HepG2 (cell line): Measurements from ENCODE around the gene RBL1. TPM values are rescaled to one million over a fixed set of nuclear protein-coding genes. Genes with fewer than 3 reads are reported as not detected.

Experiments used
- AGO2 ChIP-seq: fragments of 200-400 bp; formaldehyde crosslinking; optimal IDR thresholded peaks from 2 replicates; pipeline ENCODE3; 2017; ENCODE audit warnings: mild to moderate bottlenecking, low read depth, low read length, moderate library complexity
- E2F1 ChIP-seq: sonication (generic); formaldehyde crosslinking; IDR thresholded peaks from 2 replicates; pipeline ENCODE4 v1.5.0; 2020; ENCODE audit warnings: missing genetic modification reagents
- EEA1 ChIP-seq: sonication (generic); formaldehyde crosslinking; IDR thresholded peaks from 2 replicates; pipeline ENCODE4 v1.5.1; 2020; ENCODE audit warnings: mild to moderate bottlenecking, missing genetic modification reagents, borderline replicate concordance
- GABPA ChIP-seq, 2 experiments: IDR thresholded peaks; 2 replicates each; pipeline ENCODE4 v1.6.1; 2011 to 2016; ENCODE audit warnings: low read depth in 2 of 2, low read length in 1 of 2, missing biosample characterization in 1 of 2, missing genetic modification characterization in 1 of 2
- HIC2 ChIP-seq: sonication (generic); formaldehyde crosslinking; IDR thresholded peaks from 2 replicates; pipeline ENCODE4 v1.9.0; 2022; ENCODE audit warnings: low read depth, missing genetic modification reagents
- HMG20A ChIP-seq: IDR thresholded peaks from 2 replicates; pipeline ENCODE4 v1.6.1; 2016; ENCODE audit warnings: borderline replicate concordance
- MTF1 ChIP-seq: sonication (generic); formaldehyde crosslinking; IDR thresholded peaks from 2 replicates; pipeline ENCODE4 v1.5.0; 2020; ENCODE audit warnings: missing genetic modification reagents
- MYC ChIP-seq: sonication (generic); formaldehyde crosslinking; IDR thresholded peaks from 2 replicates; pipeline ENCODE4 v1.9.0; 2021; ENCODE audit warnings: missing genetic modification reagents, borderline replicate concordance
- MYNN ChIP-seq: sonication (generic); formaldehyde crosslinking; IDR thresholded peaks from 2 replicates; pipeline ENCODE4 v1.4.0; 2020; ENCODE audit warnings: mild to moderate bottlenecking, low read depth, missing genetic modification reagents
- PHF21A ChIP-seq: sonication (generic); formaldehyde crosslinking; IDR thresholded peaks from 2 replicates; pipeline ENCODE4 v1.5.0; 2020; ENCODE audit warnings: mild to moderate bottlenecking, missing genetic modification reagents
- RARG ChIP-seq: sonication (generic); formaldehyde crosslinking; IDR thresholded peaks from 2 replicates; pipeline ENCODE4 v1.4.0; 2020; ENCODE audit warnings: low read depth, mild to moderate bottlenecking, missing genetic modification reagents
- SAFB2 ChIP-seq: sonication (generic); formaldehyde crosslinking; IDR thresholded peaks from 2 replicates; pipeline ENCODE4 v1.5.1; 2020; ENCODE audit warnings: missing genetic modification reagents, low read depth, mild to moderate bottlenecking, borderline replicate concordance
- SIN3B ChIP-seq: fragments of 150-350 bp; IDR thresholded peaks from 2 replicates; pipeline ENCODE4 v1.6.1; 2014; ENCODE audit warnings: low read length
- SMARCE1 ChIP-seq: fragments of 450-650 bp; IDR thresholded peaks from 2 replicates; pipeline ENCODE4 v1.6.1; 2017; ENCODE audit warnings: borderline replicate concordance
- SNAPC2 ChIP-seq: sonication (generic); formaldehyde crosslinking; IDR thresholded peaks from 2 replicates; pipeline ENCODE4 v1.8.1; 2022; ENCODE audit warnings: mild to moderate bottlenecking, missing genetic modification reagents
- SP140L ChIP-seq: sonication (generic); formaldehyde crosslinking; IDR thresholded peaks from 2 replicates; pipeline ENCODE4 v1.4.0; 2020; ENCODE audit warnings: missing genetic modification reagents, borderline replicate concordance
- SP2 ChIP-seq: sonication (generic); formaldehyde crosslinking; IDR thresholded peaks from 2 replicates; pipeline ENCODE4 v1.5.1; 2020; ENCODE audit warnings: mild to moderate bottlenecking, missing genetic modification reagents
- TBP ChIP-seq: sonication (generic); formaldehyde crosslinking; IDR thresholded peaks from 2 replicates; pipeline ENCODE4 v1.5.0; 2020; ENCODE audit warnings: missing genetic modification reagents
- TCF7 ChIP-seq: sonication (generic); IDR thresholded peaks from 2 replicates; pipeline ENCODE4 v1.6.1; 2016; ENCODE audit warnings: antibody characterized with exemption, low read depth
- TGIF2 ChIP-seq: IDR thresholded peaks from 2 replicates; pipeline ENCODE4 v1.6.1; 2016; ENCODE audit warnings: control low read depth, missing compliant biosample characterization
- WIZ ChIP-seq: sonication (generic); formaldehyde crosslinking; IDR thresholded peaks from 2 replicates; pipeline ENCODE4 v1.5.1; 2020; ENCODE audit warnings: mild to moderate bottlenecking, missing genetic modification reagents
- ZFP36L2 ChIP-seq: sonication (generic); formaldehyde crosslinking; IDR thresholded peaks from 2 replicates; pipeline ENCODE4 v1.4.0; 2020; ENCODE audit warnings: missing genetic modification reagents
- ZNF431 ChIP-seq: sonication (generic); formaldehyde crosslinking; IDR thresholded peaks from 2 replicates; pipeline ENCODE4 v1.9.0; 2022; ENCODE audit warnings: missing genetic modification reagents, low read depth, mild to moderate bottlenecking, borderline replicate concordance
- ZNF44 ChIP-seq: sonication (generic); formaldehyde crosslinking; IDR thresholded peaks from 2 replicates; pipeline ENCODE4 v1.5.1; 2020; ENCODE audit warnings: mild to moderate bottlenecking, missing genetic modification reagents
- ZNF558 ChIP-seq: sonication (generic); formaldehyde crosslinking; IDR thresholded peaks from 2 replicates; pipeline ENCODE4 v1.9.0; 2022; ENCODE audit warnings: mild to moderate bottlenecking, missing genetic modification reagents, borderline replicate concordance
- ZNF615 ChIP-seq: sonication (generic); formaldehyde crosslinking; IDR thresholded peaks from 2 replicates; pipeline ENCODE4 v1.5.0; 2020; ENCODE audit warnings: mild to moderate bottlenecking, missing genetic modification reagents, borderline replicate concordance
- ZNF75D ChIP-seq: sonication (generic); formaldehyde crosslinking; IDR thresholded peaks from 2 replicates; pipeline ENCODE4 v1.8.1; 2023; ENCODE audit warnings: missing genetic modification reagents, mild to moderate bottlenecking, borderline replicate concordance
- ZNF772 ChIP-seq: sonication (generic); formaldehyde crosslinking; IDR thresholded peaks from 2 replicates; pipeline ENCODE4 v1.5.0; 2020; ENCODE audit warnings: mild to moderate bottlenecking, missing genetic modification reagents
- ZNF792 ChIP-seq: IDR thresholded peaks from 2 replicates; pipeline ENCODE4 v1.6.1; 2016
- polyA plus RNA-seq, 8 experiments: library from polyadenylated mRNA; depleted of rRNA in 3 of 8; stranded (reverse) in 7 of 8; unstranded in 1 of 8; fragments of >200 nt; fragmentation: Illumina TruSeq in 4 of 8; extraction: Trizol in 4 of 8; gene quantifications; 2 replicates each; pipeline versions ENCODE4 v1.2.1 to v1.2.3, GENCODE V29; 2011 to 2016; ENCODE audit warnings: low read depth in 4 of 8, missing spikeins in 1 of 8, mixed read lengths in 1 of 8; ENCODE audit not compliant: insufficient read depth in 1 of 8
- total RNA-seq, 5 experiments: library from RNA; depleted of rRNA; stranded (reverse); fragments of >200 nt; fragmentation: Illumina TruSeq; extraction: Trizol; gene quantifications; 2 replicates each; pipeline ENCODE4 v1.2.3, GENCODE V29; 2016; ENCODE audit warnings: low read depth in 1 of 5

Gene RBL1
- total and polyA plus RNA-seq, 2 of the 13 experiments (the other 11 are each of a cell fraction or from before 2014, with no cell fraction given) = 6.0 to 27.5 TPM

GRCh38 chr20:36951198-36951978 is 144.4 kb downstream of the RBL1 start, which contains the start of gene SAMHD1 (continued):
- TF ChIP-seq E2F1 (CRISPR knock-in tag) (peak; percentile 72; the same call in 1 of the 2 replicates), TGIF2 (CRISPR knock-in tag) (peak; percentile 92), ZFP36L2 (peak; percentile 48; the same call in 1 of the 2 replicates), MYNN (CRISPR knock-in tag) (peak; percentile 85; the same call in 1 of the 2 replicates), SIN3B (no peak; the same call in 1 of the 2 replicates), TCF7 (peak; percentile 67), ZNF772 (CRISPR knock-in tag) (peak; percentile 97), AGO2 (peak; percentile 75), WIZ (CRISPR knock-in tag) (peak; percentile 51), ZNF558 (no peak; the same call in 1 of the 2 replicates), SAFB2 (CRISPR knock-in tag) (0 out of 2 replicates have a peak, but pooled peaks have one; percentile 6), HMG20A (no peak; the same call in 1 of the 2 replicates), SP2 (CRISPR knock-in tag) (no peak), SP140L (CRISPR knock-in tag) (0 out of 2 replicates have a peak, but pooled peaks have one; percentile 19), GABPA (IDR thresholded peaks at IDR 0.05; ENCODE audit: low read depth, low read length) (no peak), GABPA (CRISPR knock-in tag; IDR thresholded peaks at IDR 0.05; ENCODE audit: low read depth) (no peak), MYC (peak; percentile 77; the same call in 1 of the 2 replicates), HIC2 (CRISPR knock-in tag) (no peak), EEA1 (CRISPR knock-in tag) (no peak), PHF21A (CRISPR knock-in tag) (peak; percentile 70), ZNF75D (CRISPR knock-in tag) (no peak), RARG (CRISPR knock-in tag) (peak; percentile 73; the same call in 1 of the 2 replicates), ZNF431 (CRISPR knock-in tag) (0 out of 2 replicates have a peak, but pooled peaks have one; percentile 22), TBP (CRISPR knock-in tag) (no peak), SMARCE1 (no peak), ZNF792 (no peak; the same call in 1 of the 2 replicates), MTF1 (CRISPR knock-in tag) (no peak), ZNF615 (CRISPR knock-in tag) (0 out of 2 replicates have a peak, but pooled peaks have one; percentile 25), SNAPC2 (0 out of 2 replicates have a peak, but pooled peaks have one; percentile 27), ZNF44 (CRISPR knock-in tag) (peak; percentile 95)
